Measurements from ENCODE around the gene TUBB3. TPM values are rescaled to one million over a fixed set of nuclear protein-coding genes. Genes with fewer than 3 reads are reported as not detected.

TUBB3 gene
- total RNA-seq: 83.7 and 231 TPM in 2 replicates

GRCh38 chr16:89922884-89923639 lies at the start of gene TUBB3:
Gene TUBB3 (plus strand): TSS chr16:89923342. CDS start chr16:89923402, 60 bp downstream.

GRCh38 chr16:89918453-89919347 lies 4.4 kb upstream of the TUBB3 start, which contains the start of gene MC1R:
Gene MC1R (plus strand): TSS chr16:89918862. CDS start chr16:89919259, 397 bp downstream.

Other genes with a start within 250 kb of the TUBB3 start
- gene CDK10, start 236.7 kb upstream of the TUBB3 start, total RNA-seq: 32.7 and 46.1 TPM in 2 replicates
- gene SPATA2L, start 221.6 kb upstream of the TUBB3 start, total RNA-seq: 10.4 and 20.0 TPM in 2 replicates
- gene VPS9D1, start 202.4 kb upstream of the TUBB3 start, total RNA-seq: 8.7 and 11.3 TPM in 2 replicates
- gene ZNF276, start 201.8 kb upstream of the TUBB3 start, total RNA-seq: 5.7 and 27.6 TPM in 2 replicates
- 11.3 and 11.6 TPM in 2 replicates for gene FANCA, start 106.7 kb upstream of the TUBB3 start, total RNA-seq
- gene SPIRE2, start 94.9 kb upstream of the TUBB3 start, total RNA-seq: 0.78 and 1.3 TPM in 2 replicates
- 146 and 211 TPM in 2 replicates for gene TCF25, start 49.8 kb upstream of the TUBB3 start, total RNA-seq
- gene MC1R, start 4.5 kb upstream of the TUBB3 start, total RNA-seq: 4.9 and 6.6 TPM in 2 replicates
- 104 and 110 TPM in 2 replicates for gene DEF8, start 25.4 kb downstream of the TUBB3 start, total RNA-seq
- 0.72 and 8.0 TPM in 2 replicates for gene DBNDD1, start 96.1 kb downstream of the TUBB3 start, total RNA-seq
- 0.16 TPM in 1 of 2 replicates, not detected in the other for gene PRDM7, start 154.0 kb downstream of the TUBB3 start, total RNA-seq

Data from epithelial cell of alveolus of lung (primary cell).